HG03460 (cell line): ENCODE results near the gene CDK14.

ENCODE experiments used
- ATAC-seq: cut with Tn5 transposase; IDR thresholded peaks from one replicate; pipeline ENCODE4 v1.9.1; 2021; ENCODE audit not compliant: unreplicated experiment

The CDK14 gene

DNA sequence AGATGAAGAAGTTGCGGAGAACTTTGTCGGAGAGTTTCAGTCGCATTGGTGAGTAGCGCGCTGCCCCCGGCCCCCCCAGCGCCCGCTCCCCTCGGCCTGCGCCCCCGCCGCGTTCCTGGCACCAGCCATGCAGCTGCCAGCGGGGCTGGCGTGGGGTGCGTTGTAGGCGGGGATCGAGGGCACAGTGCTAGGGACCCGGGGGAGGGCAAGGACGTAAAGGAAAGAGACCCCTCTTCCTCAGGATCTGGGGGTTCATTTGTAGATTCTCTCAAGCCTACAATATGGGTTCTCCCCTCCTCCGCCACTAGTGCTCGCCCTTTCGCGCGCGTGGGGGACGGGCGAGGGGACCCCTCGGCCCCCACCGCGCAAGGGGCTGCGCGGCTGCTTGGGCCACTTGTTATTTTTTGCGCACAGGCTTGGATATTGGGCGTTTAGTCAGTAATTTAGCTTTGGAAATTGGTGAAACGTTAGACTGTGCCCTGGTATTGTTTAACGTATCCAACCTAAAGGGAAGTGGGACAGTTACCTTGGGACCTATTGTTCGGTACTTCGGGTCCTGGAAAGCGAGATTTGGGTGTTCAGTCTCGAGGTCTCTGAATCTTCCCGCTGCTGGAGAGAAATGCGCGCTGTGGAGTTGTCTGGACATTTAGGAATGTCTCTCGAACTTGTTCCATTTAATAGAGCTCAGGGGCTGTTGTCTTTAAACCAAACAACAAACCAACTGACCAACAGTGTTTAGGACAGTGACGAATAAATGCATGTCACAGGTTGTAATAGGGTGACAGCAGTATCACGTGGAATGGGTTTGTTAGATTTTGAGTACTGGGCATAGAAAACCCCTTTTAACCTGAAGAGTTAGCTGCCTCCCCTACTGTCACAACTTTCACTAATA lies 796 bp downstream of the CDK14 start:
- peak; percentile 30 for ATAC-seq

- no peak for ATAC-seq
Observed at GRCh38 chr7:90597563-90598253, 1.6 kb downstream of the CDK14 start.

GRCh38 chr7:90599038-90599437 lies 2.9 kb downstream of the CDK14 start:
- ATAC-seq: no peak

- ATAC-seq: no peak
Observed at GRCh38 chr7:90599892-90600555, 3.9 kb downstream of the CDK14 start.

DNA sequence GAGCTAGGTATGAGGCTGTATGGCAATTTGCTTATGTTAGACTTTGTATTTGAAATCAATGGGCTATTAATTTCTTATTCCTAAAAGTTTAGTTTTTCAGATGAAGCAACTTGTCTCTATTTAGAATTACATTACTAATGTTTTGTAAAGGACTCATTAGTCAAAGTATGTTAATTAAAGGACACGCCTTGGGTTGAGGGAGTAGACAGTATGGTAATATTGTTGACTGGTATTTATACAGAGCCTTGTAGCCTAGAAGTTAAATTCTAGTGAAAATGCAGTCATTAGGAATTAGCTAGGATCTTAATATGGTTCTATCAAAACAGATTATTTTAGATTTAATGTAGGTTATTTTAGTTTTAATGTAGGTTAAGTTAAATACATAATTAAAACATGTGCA lies 6.2 kb downstream of the CDK14 start:
- ATAC-seq: no peak

DNA sequence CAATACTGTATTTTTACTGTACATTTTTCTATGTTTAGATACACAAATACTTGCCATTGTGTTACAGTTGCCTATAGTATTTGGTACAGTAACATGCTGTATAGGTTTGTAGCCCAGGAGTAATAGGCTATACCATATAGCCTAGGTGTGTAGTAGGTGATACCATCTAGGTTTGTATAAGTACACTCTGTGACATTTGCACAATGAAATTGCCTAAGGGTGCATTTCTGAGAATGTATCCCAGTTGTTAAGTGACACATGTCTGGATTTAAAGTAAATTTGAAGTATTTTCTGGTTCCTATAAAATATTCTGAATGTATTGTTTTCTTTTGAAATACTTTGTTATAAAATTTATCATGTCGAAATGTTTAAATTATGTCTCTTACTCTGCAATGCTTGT lies 7.2 kb downstream of the CDK14 start:
- ATAC-seq: no peak

DNA sequence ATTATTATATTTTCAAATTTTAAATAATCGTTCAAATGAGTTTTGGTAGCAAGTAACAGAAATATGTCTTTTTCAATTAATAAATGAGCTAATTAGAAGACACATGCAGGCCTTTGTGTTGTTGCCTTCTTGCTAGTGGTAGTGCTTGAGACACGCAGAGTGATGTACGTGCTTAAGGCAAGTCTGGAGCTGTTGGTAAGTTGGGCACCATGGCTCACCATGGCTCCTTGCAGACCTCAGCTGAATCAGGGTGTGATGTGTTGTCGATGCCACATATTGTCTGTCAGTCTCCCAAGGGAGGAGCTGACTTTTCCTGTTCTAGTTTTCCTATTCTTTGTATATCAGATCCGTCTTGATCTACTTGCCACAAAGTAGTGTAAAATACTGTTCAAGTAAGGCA lies 8.3 kb downstream of the CDK14 start:
- no peak for ATAC-seq

- no peak for ATAC-seq
Observed at GRCh38 chr7:90605055-90605454, 8.9 kb downstream of the CDK14 start.

GRCh38 chr7:90607196-90607595 lies 11.1 kb downstream of the CDK14 start:
- no peak for ATAC-seq

DNA sequence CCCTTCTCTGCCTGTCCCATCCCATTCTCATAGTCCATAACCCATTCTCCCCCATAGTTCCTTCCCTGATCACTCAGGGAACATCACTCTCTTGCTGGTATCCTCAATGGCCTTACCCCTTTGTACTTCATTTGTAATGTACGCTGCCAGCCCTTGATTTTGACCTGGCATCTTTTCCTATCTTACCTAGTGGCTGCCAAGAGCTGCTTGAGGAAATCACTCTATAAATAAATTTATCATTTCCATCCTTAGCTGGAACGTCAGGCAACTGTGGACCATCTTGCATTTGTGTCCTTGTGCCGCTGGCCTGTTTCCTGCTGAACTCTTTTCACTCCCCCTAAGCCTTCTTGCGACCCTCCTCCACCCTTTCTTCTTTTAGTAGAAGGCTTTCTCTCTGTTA lies 14.0 kb downstream of the CDK14 start:
- no peak for ATAC-seq

GRCh38 chr7:90611115-90611514 lies 15.0 kb downstream of the CDK14 start:
- no peak for ATAC-seq

DNA sequence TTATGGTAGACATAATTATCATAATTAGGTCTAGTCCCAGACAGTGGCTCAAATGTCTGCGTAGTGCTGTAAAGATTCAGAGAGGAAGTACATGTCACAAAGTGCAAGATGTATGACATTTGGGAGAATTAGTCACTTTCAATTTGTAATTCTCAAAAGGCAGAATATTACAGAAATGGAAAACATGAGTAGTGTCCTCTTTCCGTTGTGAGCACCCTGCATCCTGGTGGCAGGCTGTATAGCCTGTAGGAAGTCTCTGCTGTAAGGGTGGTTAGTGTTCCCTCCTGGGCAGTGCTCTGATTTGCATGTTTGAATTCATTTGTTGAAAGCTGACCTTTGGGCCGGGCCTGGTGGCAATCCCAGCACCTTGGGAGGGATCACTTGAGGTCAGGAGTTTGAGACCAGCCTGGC lies 17.0 kb downstream of the CDK14 start:
- peak; percentile 90 for ATAC-seq

- no peak for ATAC-seq
Observed at GRCh38 chr7:90617442-90617841, 21.3 kb downstream of the CDK14 start.

DNA sequence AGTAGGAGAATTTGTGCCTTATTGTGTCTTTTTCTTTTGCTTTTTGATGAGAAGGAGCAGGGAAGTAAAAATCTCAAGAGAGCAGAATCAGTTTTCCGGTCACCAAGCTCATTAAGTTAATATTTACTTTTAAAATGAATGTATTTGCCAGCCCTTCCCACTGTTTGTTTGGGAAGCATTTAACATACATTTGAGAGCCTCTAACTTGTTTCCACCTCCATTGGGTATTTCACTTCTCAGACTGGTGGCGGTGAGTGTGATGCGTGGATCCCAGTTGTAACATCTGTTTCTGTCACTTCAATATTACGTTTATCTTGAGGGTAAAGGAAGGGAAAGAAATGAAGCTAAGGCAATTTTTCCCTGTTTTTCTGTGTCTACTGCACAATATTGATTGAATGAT lies 22.8 kb downstream of the CDK14 start:
- ATAC-seq: no peak

DNA sequence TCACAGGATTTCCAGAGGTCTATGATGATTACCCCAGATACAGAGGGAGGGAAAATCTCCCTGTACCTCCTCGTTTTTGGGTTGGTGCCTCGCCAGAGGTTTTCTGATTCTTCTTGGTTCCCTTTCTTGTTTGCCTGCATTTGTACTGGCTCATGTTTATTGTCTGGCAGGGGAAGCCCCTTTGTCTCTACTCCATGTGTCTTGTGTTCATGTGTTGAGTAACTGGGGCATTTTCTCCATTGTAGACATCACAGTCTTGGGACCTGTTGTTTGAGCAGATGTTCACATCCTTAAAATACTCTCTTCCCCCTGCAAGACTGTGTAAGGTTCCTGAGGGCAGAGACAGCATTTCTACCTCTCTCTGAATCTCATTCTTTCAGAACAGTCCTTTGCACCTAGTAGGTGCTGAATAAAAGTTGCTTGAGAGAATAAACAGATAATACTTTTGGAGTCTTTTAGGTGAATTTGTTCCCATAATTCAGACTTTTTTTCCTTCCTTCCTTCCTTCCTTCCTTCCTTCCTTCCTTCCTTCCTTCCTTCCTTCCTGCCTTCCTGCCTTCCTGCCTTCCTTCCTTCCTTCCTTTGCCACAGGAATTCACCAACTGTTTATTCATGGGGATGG lies 25.1 kb downstream of the CDK14 start:
- ATAC-seq: peak; percentile 87

- no peak for ATAC-seq
Observed at GRCh38 chr7:90621747-90622140, 25.6 kb downstream of the CDK14 start.

- no peak for ATAC-seq
Observed at GRCh38 chr7:90622670-90623069, 26.5 kb downstream of the CDK14 start.

DNA sequence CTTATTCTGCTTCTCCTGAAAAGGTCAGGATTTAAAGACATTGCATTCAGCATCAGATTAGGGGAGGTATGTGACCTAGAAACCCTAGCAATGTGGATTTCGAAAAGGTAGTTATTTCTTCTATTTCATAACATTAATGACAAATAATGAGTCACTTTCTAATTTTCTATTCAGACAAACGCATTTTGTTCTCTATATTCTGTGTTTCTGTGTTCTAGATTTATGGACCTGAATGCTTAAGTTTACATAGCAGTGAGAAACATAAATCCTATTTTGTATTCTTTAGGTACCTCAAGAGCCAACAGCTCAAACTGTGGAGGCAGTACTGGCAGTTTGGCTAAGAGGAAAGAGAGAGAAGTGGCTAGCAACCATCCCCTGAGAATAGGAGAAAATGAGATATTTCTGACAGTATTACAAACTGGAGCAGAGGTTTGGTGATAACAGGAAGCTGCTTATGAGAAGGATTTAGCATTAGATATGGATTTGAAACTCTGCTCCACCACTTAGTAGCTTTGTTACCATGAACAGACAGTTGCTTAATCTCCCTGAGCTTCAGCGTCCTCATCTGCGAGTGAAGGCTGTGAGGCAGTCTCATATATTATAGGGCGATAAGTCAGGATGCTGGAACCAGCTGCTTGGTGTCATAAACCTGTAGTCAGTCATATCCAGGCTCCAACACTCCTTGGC lies 28.2 kb downstream of the CDK14 start:
- ATAC-seq: no peak

GRCh38 chr7:90625051-90625450 lies 28.9 kb downstream of the CDK14 start:
- ATAC-seq: no peak

GRCh38 chr7:90625562-90625961 lies 29.4 kb downstream of the CDK14 start:
- ATAC-seq: no peak

- ATAC-seq: no peak
Observed at GRCh38 chr7:90626013-90626412, 29.9 kb downstream of the CDK14 start.
